Neural crest cell (in vitro differentiated cells): ENCODE results near the gene DUS2. TPM values are rescaled to one million over a fixed set of nuclear protein-coding genes. Genes with fewer than 3 reads are reported as not detected.
"Not testable (repeated sequence)": the region's sequence is repeated elsewhere in the genome, so short reads cannot be mapped to it uniquely, and the experiment has no call there.

ENCODE experiments used
- DNase-seq: peaks from one replicate; pipeline ENCODE4 v3.0.0; 2021; ENCODE audit warnings: low read depth, mixed read lengths, low spot score
- H3K27ac Mint-ChIP-seq: one replicate; pipeline ENCODE4 v1.8.0; 2021; ENCODE audit warnings: mild to moderate bottlenecking, mixed read lengths; ENCODE audit not compliant: unreplicated experiment
- H3K27me3 Mint-ChIP-seq: 2 replicates; pipeline ENCODE4 v1.8.0; 2021; ENCODE audit warnings: low read depth, mild to moderate bottlenecking, mixed read lengths
- H3K36me3 Mint-ChIP-seq: 2 replicates; pipeline ENCODE4 v1.8.0; 2021; ENCODE audit warnings: low read depth, mild to moderate bottlenecking, mixed read lengths
- H3K4me1 Mint-ChIP-seq: 2 replicates; pipeline ENCODE4 v1.8.0; 2021; ENCODE audit warnings: mixed read lengths
- H3K4me3 Mint-ChIP-seq: one replicate; pipeline ENCODE4 v1.8.0; 2021; ENCODE audit warnings: mild to moderate bottlenecking, mixed read lengths
- H3K9me3 Mint-ChIP-seq: 2 replicates; pipeline ENCODE4 v1.8.0; 2021; ENCODE audit warnings: mixed read lengths
- CTCF ChIP-seq: fragments of 200-600 bp; sonication (generic); conservative IDR thresholded peaks from 2 replicates; pipeline ENCODE4 v1.5.0; 2021; ENCODE audit warnings: antibody characterized with exemption, mild to moderate bottlenecking
- total RNA-seq: library from RNA; stranded (reverse); gene quantifications from 2 replicates; pipeline ENCODE4 v1.2.1, GENCODE V29; 2021

DUS2 gene
- total RNA-seq, 1 donor from 2014 or later = 28.4 TPM

- Mint-ChIP-seq H3K36me3 (no peaks in the 10 kb centered on the region), H3K4me1 (peaks cover 26% of the 10 kb centered on the region), H3K4me3 (no peak overlapping the region), H3K27ac (no peak overlapping the region), H3K27me3 (no peaks in the 10 kb centered on the region), H3K9me3 (no peaks in the 10 kb centered on the region)
- DNase-seq = no peak
- TF ChIP-seq CTCF = peak; percentile 2
These were observed 71.5 kb downstream of the DUS2 start for GRCh38 chr16:68094614-68094934.

- H3K4me1 Mint-ChIP-seq = peaks cover 21% of the 10 kb centered on the region
- H3K9me3 Mint-ChIP-seq = no peaks in the 10 kb centered on the region
- H3K4me3 Mint-ChIP-seq = no peak overlapping the region
- H3K27me3 Mint-ChIP-seq = no peaks in the 10 kb centered on the region
- no peak for TF ChIP-seq CTCF
- no peak overlapping the region for H3K27ac Mint-ChIP-seq
- DNase-seq = no peak
- H3K36me3 Mint-ChIP-seq = peaks cover 3% of the 10 kb centered on the region
These were observed 73.4 kb downstream of the DUS2 start for GRCh38 chr16:68096491-68096890.

- no peak for TF ChIP-seq CTCF
- H3K4me1 Mint-ChIP-seq = peaks cover 20% of the 10 kb centered on the region
- no peaks in the 10 kb centered on the region for H3K9me3 Mint-ChIP-seq
- no peaks in the 10 kb centered on the region for H3K27me3 Mint-ChIP-seq
- H3K27ac Mint-ChIP-seq = no peak overlapping the region
- H3K36me3 Mint-ChIP-seq = peaks cover 6% of the 10 kb centered on the region
- no peak overlapping the region for H3K4me3 Mint-ChIP-seq
- DNase-seq = no peak
These were observed 74.0 kb downstream of the DUS2 start for GRCh38 chr16:68097088-68097487.

- Mint-ChIP-seq H3K27ac (peak overlapping the region; percentile 36), H3K36me3 (peaks cover 10% of the 10 kb centered on the region), H3K9me3 (peaks cover 2% of the 10 kb centered on the region), H3K4me3 (no peak overlapping the region), H3K27me3 (no peaks in the 10 kb centered on the region), H3K4me1 (peaks cover 22% of the 10 kb centered on the region)
- no peak for TF ChIP-seq CTCF
- no peak for DNase-seq
These were observed 74.8 kb downstream of the DUS2 start for GRCh38 chr16:68097895-68098294.

- no peaks in the 10 kb centered on the region for H3K27me3 Mint-ChIP-seq
- H3K4me1 Mint-ChIP-seq = peaks cover 13% of the 10 kb centered on the region
- TF ChIP-seq CTCF = no peak
- H3K9me3 Mint-ChIP-seq = peaks cover 5% of the 10 kb centered on the region
- no peak overlapping the region for H3K4me3 Mint-ChIP-seq
- DNase-seq = no peak
- peaks cover 23% of the 10 kb centered on the region for H3K36me3 Mint-ChIP-seq
- H3K27ac Mint-ChIP-seq = peak overlapping the region; percentile 52
These were observed 77.4 kb downstream of the DUS2 start for GRCh38 chr16:68100488-68100887.

GRCh38 chr16:68105611-68106010 lies 82.5 kb downstream of the DUS2 start:
- Mint-ChIP-seq H3K4me3 (no peak overlapping the region), H3K27ac (no peak overlapping the region), H3K4me1 (peaks cover 8% of the 10 kb centered on the region), H3K36me3 (peaks cover 55% of the 10 kb centered on the region), H3K27me3 (no peaks in the 10 kb centered on the region), H3K9me3 (peaks cover 32% of the 10 kb centered on the region)
- DNase-seq = no peak
- no peak for TF ChIP-seq CTCF

GRCh38 chr16:68107230-68107928 lies 84.3 kb downstream of the DUS2 start:
- H3K27me3 Mint-ChIP-seq, H3K4me3 Mint-ChIP-seq, H3K4me1 Mint-ChIP-seq, H3K27ac Mint-ChIP-seq, DNase-seq: not testable (repeated sequence)
- peaks cover 36% of the 10 kb centered on the region for H3K9me3 Mint-ChIP-seq
- peaks cover 61% of the 10 kb centered on the region for H3K36me3 Mint-ChIP-seq

GRCh38 chr16:68109156-68109555 lies 86.1 kb downstream of the DUS2 start:
- not testable (repeated sequence) for H3K27me3 Mint-ChIP-seq, DNase-seq, H3K4me1 Mint-ChIP-seq, H3K27ac Mint-ChIP-seq, H3K4me3 Mint-ChIP-seq
- Mint-ChIP-seq H3K9me3 (peaks cover 34% of the 10 kb centered on the region), H3K36me3 (peaks cover 59% of the 10 kb centered on the region)
